Peyer's patch (tissue), 4 donors: ENCODE results near the gene SOX1. TPM values are rescaled to one million over a fixed set of nuclear protein-coding genes. Genes with fewer than 3 reads are reported as not detected.

Experiments used
- DNase-seq, 3 donors: peaks; one replicate each; pipeline ENCODE4 v3.0.0-alpha.2; 2017 to 2019
- H3K27ac ChIP-seq, 4 donors: fragments of 200-600 bp; sonication (generic); one replicate each; pipeline ENCODE4 v1.5.1; 2016 to 2019
- H3K27me3 ChIP-seq, 2 donors: fragments of 200-600 bp; sonication (generic); one replicate each; pipeline ENCODE4 v1.5.1; 2019
- H3K36me3 ChIP-seq, 3 donors: fragments of 200-600 bp; sonication (generic); one replicate each; pipeline ENCODE4 v1.5.1; 2016 to 2019
- H3K4me1 ChIP-seq, 4 donors: fragments of 200-600 bp; sonication (generic); one replicate each; pipeline ENCODE4 v1.5.1; 2016 to 2019
- H3K4me3 ChIP-seq, 4 donors: fragments of 200-600 bp; sonication (generic); 1 replicate in 3 of 4; 2 replicates in 1 of 4; pipeline ENCODE4 v1.5.1; 2016 to 2019; ENCODE audit warnings: mild to moderate bottlenecking in 1 of 4
- H3K9me3 ChIP-seq, 4 donors: fragments of 200-600 bp; sonication (generic); one replicate each; pipeline ENCODE4 v1.5.1; 2016 to 2019; ENCODE audit warnings: mild to moderate bottlenecking in 1 of 4
- CTCF ChIP-seq, 6 experiments: fragments of 450-650 bp in 4 of 6; fragments of 200-600 bp in 2 of 6; sonication (generic) in 1 of 6; IDR thresholded peaks; one replicate each; pipeline ENCODE4 v1.5.1; 2017 to 2019; ENCODE audit warnings: antibody characterized with exemption in 6 of 6, mild to moderate bottlenecking in 3 of 6, moderate library complexity in 1 of 6
- POLR2A ChIP-seq, 2 donors: fragments of 450-650 bp; IDR thresholded peaks; one replicate each; pipeline ENCODE4 v1.5.1; 2017; ENCODE audit warnings: antibody characterized with exemption in 2 of 2, mild to moderate bottlenecking in 2 of 2, moderate library complexity in 2 of 2
- total RNA-seq, 4 donors: library from RNA; depleted of rRNA; stranded (reverse); fragments of >200 nt; gene quantifications; one replicate each; pipeline ENCODE4 v1.1.0, GENCODE V29; 2016

Gene SOX1
- total RNA-seq, 4 donors from 2014 or later = not detected

- Histone ChIP-seq H3K9me3 (peaks cover 0 to 10% (median 0%) of the 10 kb centered on the region in 4 donors), H3K36me3 (no peaks in the 10 kb centered on the region), H3K27me3 (no peaks in the 10 kb centered on the region), H3K4me1 (no peaks in the 10 kb centered on the region), H3K4me3 (no peak overlapping the region), H3K27ac (no peak overlapping the region)
- TF ChIP-seq CTCF (IDR thresholded peaks at IDR 0.05) = no peak
- DNase-seq = no peak
These were observed 17.0 kb downstream of the SOX1 start for GRCh38 chr13:112083971-112084370.

- Histone ChIP-seq H3K27me3 (no peaks in the 10 kb centered on the region), H3K36me3 (no peaks in the 10 kb centered on the region), H3K9me3 (no peaks in the 10 kb centered on the region), H3K4me1 (no peaks in the 10 kb centered on the region), H3K27ac (no peak overlapping the region), H3K4me3 (no peak overlapping the region)
- TF ChIP-seq POLR2A (IDR thresholded peaks at IDR 0.05) (no peak), CTCF (IDR thresholded peaks at IDR 0.05) (no peak)
- no peak for DNase-seq
These were observed 25.5 kb downstream of the SOX1 start for GRCh38 chr13:112092453-112092852.

- Histone ChIP-seq H3K27ac (no peak overlapping the region), H3K36me3 (no peaks in the 10 kb centered on the region), H3K9me3 (no peaks in the 10 kb centered on the region), H3K4me1 (no peaks in the 10 kb centered on the region), H3K4me3 (no peak overlapping the region), H3K27me3 (no peaks in the 10 kb centered on the region)
- TF ChIP-seq POLR2A (IDR thresholded peaks at IDR 0.05) = no peak
- TF ChIP-seq CTCF (IDR thresholded peaks at IDR 0.05) = no peak
- no peak for DNase-seq
These were observed 28.4 kb downstream of the SOX1 start for GRCh38 chr13:112095354-112095753.

- H3K4me1 ChIP-seq = no peaks in the 10 kb centered on the region
- no peaks in the 10 kb centered on the region for H3K36me3 ChIP-seq
- H3K9me3 ChIP-seq = no peaks in the 10 kb centered on the region
- H3K27me3 ChIP-seq = no peaks in the 10 kb centered on the region
- DNase-seq = no peak
- H3K27ac ChIP-seq = no peak overlapping the region
- TF ChIP-seq POLR2A (IDR thresholded peaks at IDR 0.05) (no peak), CTCF (IDR thresholded peaks at IDR 0.05) (no peak)
- no peak overlapping the region for H3K4me3 ChIP-seq
These were observed 30.0 kb downstream of the SOX1 start for GRCh38 chr13:112096959-112097358.

- no peaks in the 10 kb centered on the region for H3K36me3 ChIP-seq
- no peak overlapping the region for H3K27ac ChIP-seq
- TF ChIP-seq POLR2A (IDR thresholded peaks at IDR 0.05) (no peak), CTCF (IDR thresholded peaks at IDR 0.05) (no peak)
- DNase-seq = no peak
- no peak overlapping the region for H3K4me3 ChIP-seq
- H3K4me1 ChIP-seq = no peaks in the 10 kb centered on the region
- peaks cover 0 to 2% of the 10 kb centered on the region in 2 donors for H3K27me3 ChIP-seq
- H3K9me3 ChIP-seq = no peaks in the 10 kb centered on the region
These were observed 30.8 kb downstream of the SOX1 start for GRCh38 chr13:112097770-112098169.

- Histone ChIP-seq H3K9me3 (no peaks in the 10 kb centered on the region), H3K4me1 (peaks cover 0 to under 1% (median 0%) of the 10 kb centered on the region in 4 donors), H3K4me3 (no peak overlapping the region), H3K27ac (no peak overlapping the region), H3K36me3 (no peaks in the 10 kb centered on the region), H3K27me3 (peaks cover 0 to 7% of the 10 kb centered on the region in 2 donors)
- no peak for DNase-seq
- TF ChIP-seq POLR2A (IDR thresholded peaks at IDR 0.05) = no peak
- TF ChIP-seq CTCF (IDR thresholded peaks at IDR 0.05) = no peak
These were observed 31.8 kb downstream of the SOX1 start for GRCh38 chr13:112098699-112099098.
